ELF-1 (cell line): Measurements from ENCODE around the gene HSPBAP1.
"Not testable (repeated sequence)": the region's sequence is repeated elsewhere in the genome, so short reads cannot be mapped to it uniquely, and the experiment has no call there.

Experiments
- DNase-seq: peaks from one replicate; pipeline ENCODE4 v3.0.0-alpha.2; 2016; ENCODE audit warnings: low read depth, low spot score

HSPBAP1 gene

GRCh38 chr3:122785231-122785630 lies 8.4 kb downstream of the HSPBAP1 start:
- DNase-seq, result peak; percentile 42

GRCh38 chr3:122784436-122784835 lies 9.2 kb downstream of the HSPBAP1 start:
- DNase-seq, result no peak

- DNase-seq, result no peak
These were observed 10.8 kb downstream of the HSPBAP1 start for GRCh38 chr3:122782804-122783203.

- DNase-seq, result no peak
These were observed 16.1 kb downstream of the HSPBAP1 start for GRCh38 chr3:122777563-122777962.

GRCh38 chr3:122776675-122777468 lies 16.8 kb downstream of the HSPBAP1 start:
- DNase-seq, result no peak

GRCh38 chr3:122774564-122774963 lies 19.1 kb downstream of the HSPBAP1 start:
- no peak for DNase-seq

GRCh38 chr3:122773944-122774509 lies 19.6 kb downstream of the HSPBAP1 start:
- DNase-seq, result no peak

GRCh38 chr3:122772827-122773226 lies 20.8 kb downstream of the HSPBAP1 start:
- no peak for DNase-seq

- no peak for DNase-seq
These were observed 23.0 kb downstream of the HSPBAP1 start for GRCh38 chr3:122770521-122771202.

- peak; percentile 66 for DNase-seq
These were observed 25.9 kb downstream of the HSPBAP1 start for GRCh38 chr3:122767540-122768372.

GRCh38 chr3:122766430-122766829 lies 27.2 kb downstream of the HSPBAP1 start:
- DNase-seq, result no peak

- DNase-seq, result peak; percentile 71
These were observed 33.0 kb downstream of the HSPBAP1 start for GRCh38 chr3:122760453-122761271.

GRCh38 chr3:122758877-122759560 lies 34.6 kb downstream of the HSPBAP1 start:
- DNase-seq, result no peak

GRCh38 chr3:122755491-122755890 lies 38.1 kb downstream of the HSPBAP1 start:
- DNase-seq, result no peak

GRCh38 chr3:122754929-122755328 lies 38.7 kb downstream of the HSPBAP1 start:
- DNase-seq, result peak; percentile 69

- no peak for DNase-seq
These were observed 45.3 kb downstream of the HSPBAP1 start for GRCh38 chr3:122748347-122748746.

- not testable (repeated sequence) for DNase-seq
These were observed 46.3 kb downstream of the HSPBAP1 start for GRCh38 chr3:122747295-122747694.

- no peak for DNase-seq
These were observed 48.1 kb downstream of the HSPBAP1 start for GRCh38 chr3:122745369-122746021.

GRCh38 chr3:122743581-122744120 lies 50.0 kb downstream of the HSPBAP1 start:
- no peak for DNase-seq

- DNase-seq, result no peak
These were observed 51.4 kb downstream of the HSPBAP1 start for GRCh38 chr3:122742234-122742633.
